GM19043 (cell line): ENCODE results near the gene MANBA.

Source experiments
- ATAC-seq: cut with Tn5 transposase; IDR thresholded peaks from one replicate; pipeline ENCODE4 v1.9.1; 2021; ENCODE audit warnings: low read depth; ENCODE audit not compliant: unreplicated experiment

Gene MANBA

DNA sequence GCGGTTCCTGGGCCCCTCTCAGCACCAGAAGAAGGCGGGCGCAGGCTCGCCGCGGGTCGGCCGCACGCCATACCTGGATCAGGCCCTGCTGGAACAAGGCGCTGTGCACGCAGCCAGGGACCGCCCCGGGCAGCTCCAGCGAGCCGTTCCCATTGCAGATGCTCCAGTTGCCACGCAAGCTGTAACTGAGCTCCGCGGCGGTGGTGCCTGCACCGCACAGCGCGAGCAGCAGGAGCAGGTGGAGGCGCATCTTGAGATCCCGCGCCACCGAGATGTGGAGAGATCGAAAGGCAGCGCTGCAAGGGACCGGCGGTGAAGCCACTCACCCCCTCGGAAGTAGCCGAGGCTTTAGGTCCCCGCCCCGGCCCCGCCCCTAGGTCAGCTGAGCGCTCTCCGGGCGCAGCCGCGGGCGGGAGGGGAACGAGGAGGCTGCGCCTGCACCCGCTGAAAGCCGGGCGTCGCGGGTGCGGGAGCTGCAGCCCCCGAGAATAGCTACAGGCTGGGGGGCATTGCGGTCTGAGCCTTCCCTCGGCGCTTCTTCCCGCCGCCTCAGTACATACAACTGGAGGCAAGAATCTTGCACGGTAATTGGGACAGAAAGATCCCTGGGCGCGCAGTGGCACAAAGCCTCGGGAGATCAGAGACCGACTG is at the start of gene MANBA:
Gene MANBA, minus strand, starts transcription at position 324 of the 651 bp plus-strand sequence. Its CDS starts 74 bp downstream, at position 250.
- peak; percentile 86 for ATAC-seq

- no peak for ATAC-seq
Observed at GRCh38 chr4:102809691-102810090, 48.9 kb upstream of the MANBA start.

DNA sequence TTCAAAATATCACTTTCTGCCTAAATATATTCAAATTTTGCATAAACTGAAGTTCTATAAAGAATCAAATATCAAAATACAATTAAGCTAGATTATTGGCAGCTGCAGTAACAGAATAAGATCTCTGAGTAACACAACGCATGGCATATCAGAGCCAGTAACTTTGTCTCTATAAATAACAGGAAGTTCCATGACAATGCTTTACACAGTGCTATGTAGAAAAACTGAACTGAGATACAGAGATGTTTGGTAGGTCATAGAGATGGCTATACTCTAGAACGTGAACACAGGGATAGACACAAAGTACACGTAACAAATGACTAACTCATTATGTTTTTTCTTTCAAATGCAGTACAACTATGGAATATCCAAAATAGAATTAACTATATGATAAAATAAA is 48.4 kb upstream of the MANBA start:
- peak; percentile 78 for ATAC-seq

- ATAC-seq: no peak
Observed at GRCh38 chr4:102808009-102808408, 47.2 kb upstream of the MANBA start.

DNA sequence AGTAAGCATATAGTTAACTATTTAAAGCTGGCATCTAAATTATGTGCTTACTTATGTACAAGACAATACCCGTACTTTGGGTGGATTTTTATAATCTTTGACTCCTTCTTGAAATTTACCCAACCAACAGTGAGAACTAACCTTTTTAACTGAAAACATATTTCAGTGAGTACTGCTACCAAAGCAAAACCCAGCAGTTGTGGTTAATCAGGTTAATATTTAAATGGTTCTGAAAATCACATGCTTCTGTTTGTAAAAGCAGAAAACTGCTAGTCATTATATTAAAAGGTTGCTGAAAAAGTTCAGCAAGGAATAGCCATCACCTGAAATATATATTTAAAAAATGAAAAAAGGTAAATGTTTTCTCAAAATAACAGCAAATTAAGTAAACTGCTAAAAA is 46.6 kb upstream of the MANBA start:
- ATAC-seq: peak; percentile 57

DNA sequence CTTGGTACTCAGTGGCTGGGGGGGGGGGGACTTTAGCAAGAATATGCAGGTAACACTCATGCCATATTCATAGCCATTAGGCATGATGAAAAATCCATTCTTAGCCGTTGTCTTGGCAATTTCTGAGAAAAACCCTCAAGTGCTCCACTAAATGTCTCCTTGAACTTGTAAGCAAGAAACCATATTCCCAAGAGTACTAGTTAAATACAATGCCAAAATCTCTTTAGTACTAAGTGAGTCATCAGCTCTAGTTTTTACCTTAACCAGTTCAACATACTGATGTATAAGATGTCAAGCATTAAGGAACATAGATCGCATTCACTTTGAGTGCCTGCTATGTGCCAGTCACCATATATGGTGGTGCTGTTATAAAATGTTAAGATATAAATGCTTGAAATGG is 39.0 kb upstream of the MANBA start:
- no peak for ATAC-seq

DNA sequence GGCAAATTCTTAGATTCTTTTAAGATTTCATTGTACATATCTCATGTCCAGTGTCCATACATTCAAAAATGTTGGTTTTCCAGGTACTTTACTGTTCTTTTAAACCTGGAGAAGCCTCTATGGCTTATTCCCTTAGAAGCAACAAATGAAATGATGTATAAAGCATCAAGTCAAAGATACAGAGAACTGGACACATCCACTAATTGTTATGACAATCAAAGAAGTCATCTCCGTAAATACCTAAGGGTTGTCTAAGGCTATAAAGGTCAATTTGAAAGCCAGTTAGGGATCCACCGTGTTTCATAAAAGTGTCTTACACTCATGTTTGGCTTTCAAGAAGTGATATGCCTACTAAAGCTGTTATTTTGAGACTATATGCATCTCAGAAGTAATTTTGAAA is 34.2 kb upstream of the MANBA start:
- ATAC-seq: no peak

- ATAC-seq: no peak
Observed at GRCh38 chr4:102792361-102792936, 31.7 kb upstream of the MANBA start.

DNA sequence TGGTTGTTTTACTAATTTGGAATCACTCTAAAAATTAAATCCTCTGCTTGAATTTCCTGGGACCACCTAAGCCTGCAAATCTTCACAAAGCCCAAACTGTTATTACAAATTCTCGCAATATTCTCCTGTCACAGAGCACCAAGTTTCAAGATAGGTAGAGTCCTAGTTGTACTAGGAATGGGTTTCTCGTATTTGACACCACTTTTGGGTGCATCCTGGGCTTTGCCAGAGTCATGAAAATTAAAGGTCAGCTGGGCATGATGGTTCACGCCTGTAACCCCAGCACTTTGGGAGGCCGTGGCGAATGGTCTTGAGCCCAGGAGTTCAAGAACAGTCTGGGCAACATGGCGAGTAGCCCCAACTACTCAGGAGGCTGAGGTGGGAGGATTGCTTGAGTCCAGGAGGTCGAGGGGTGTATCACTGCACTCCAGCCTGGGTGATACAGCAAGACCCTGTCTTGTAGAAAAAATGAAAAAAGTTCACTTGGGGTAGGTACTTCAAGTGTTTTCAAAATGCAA is 30.6 kb upstream of the MANBA start:
- ATAC-seq: no peak

DNA sequence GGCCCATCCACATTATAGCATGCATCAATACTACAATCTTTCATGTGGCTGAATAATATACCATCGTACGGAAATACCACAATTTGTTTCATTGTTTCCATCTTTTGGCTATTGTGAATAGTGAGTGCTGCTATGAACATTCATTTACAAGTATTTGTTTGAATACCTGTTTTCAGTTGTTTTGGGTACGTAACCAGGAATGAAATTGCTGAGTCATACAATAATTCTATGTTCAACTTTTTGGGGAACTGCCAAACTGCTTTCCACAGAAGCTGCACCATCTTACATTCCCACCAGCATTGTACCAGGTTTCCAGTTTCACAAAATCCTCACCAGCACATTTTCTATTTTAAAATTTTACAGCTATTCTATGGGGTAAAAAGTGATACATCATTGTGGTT is 28.5 kb upstream of the MANBA start:
- ATAC-seq: no peak

DNA sequence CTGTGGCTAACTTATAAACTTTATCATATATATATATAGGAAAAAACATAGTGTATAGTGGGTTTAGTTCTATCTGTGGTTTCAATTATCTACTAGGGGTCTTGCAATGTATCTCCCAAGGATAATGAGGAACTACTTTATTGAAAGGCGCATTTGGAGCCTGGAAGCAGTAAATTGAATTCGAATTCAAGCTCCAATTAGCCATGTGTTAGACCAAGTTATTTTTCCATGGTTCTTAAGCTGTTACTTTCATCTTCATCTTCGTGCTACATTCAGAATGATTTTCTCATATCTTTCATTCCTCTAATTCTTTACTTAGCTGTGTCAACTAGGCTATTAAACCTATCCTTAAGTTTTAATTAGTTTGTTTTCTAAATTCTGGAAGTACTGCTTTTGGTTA is 27.2 kb upstream of the MANBA start:
- no peak for ATAC-seq

DNA sequence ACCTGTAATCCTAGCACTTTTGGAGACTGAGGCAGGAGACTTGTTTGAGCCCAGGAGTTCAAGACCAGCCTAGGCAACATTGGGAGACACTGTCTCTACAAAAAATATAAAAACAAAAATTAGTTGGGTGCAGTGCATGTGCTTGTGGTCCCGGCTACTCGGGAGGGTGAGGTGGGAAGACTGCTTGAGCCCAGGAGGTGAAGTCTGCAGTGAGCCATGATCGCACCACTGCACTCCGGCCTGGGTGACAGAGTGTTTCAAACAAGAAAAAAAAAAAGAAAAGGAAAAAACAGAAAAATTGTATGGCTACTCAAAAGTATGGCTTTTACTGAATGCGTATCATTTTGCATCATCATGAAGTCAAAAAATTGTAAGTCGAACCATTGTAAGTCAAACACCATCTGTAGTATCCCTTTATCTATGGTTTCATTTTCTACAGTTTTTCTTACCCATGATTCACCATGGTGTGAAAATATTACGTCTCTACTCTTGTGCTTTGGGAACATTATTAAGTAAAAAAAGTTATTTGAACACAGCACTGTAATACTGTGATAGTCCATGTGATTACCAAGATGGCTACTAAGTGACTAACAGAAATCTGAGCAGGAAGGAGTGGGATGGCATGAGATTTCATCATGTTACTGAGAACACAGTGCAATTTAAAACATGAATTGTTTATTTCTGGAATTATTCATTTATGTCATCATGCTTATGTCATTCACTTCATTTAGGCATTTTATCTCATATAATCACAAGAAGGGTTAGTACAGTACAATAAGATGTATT is 26.5 kb upstream of the MANBA start:
- ATAC-seq: no peak

DNA sequence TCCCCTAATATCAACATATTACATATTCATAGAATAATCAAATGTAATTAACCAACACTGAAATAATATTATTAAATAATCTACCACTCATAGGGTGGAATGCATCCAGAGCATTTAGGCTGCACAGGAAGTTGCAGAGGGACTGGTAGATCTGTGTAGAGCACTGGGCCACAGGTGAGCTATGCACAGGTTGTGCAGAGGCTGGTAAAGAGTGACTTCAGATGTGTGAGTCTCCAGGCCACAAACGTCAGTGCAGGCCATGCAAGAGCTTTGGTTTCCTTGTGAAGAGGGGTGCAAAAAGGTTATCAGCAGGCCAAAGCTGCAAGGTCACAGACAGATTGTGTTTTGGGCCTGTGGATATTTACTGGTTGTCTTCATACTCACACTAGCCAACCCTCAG is 25.5 kb upstream of the MANBA start:
- ATAC-seq: no peak

GRCh38 chr4:102783006-102783405 is 22.2 kb upstream of the MANBA start:
- ATAC-seq: no peak

DNA sequence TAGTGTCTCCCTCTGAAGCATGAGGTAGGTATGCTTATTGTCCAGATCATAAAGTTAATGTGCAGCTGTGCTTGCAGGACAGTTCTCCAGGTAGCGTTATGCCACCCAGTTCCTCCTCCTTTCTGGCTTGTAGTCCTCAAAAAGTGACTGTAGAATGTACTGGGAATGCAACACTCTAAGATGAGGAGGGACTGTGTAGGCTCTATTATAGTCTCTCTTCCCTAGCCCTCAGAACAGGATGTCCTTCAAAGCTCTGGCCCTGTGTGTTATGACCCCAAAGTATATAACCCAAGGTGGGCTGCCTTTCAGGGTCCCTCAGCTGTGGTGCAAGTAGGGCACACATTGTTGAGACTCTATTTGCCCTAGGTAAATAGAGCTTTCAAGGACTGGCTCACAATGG is 20.8 kb upstream of the MANBA start:
- no peak for ATAC-seq

- ATAC-seq: no peak
Observed at GRCh38 chr4:102780476-102781144, 19.8 kb upstream of the MANBA start.

DNA sequence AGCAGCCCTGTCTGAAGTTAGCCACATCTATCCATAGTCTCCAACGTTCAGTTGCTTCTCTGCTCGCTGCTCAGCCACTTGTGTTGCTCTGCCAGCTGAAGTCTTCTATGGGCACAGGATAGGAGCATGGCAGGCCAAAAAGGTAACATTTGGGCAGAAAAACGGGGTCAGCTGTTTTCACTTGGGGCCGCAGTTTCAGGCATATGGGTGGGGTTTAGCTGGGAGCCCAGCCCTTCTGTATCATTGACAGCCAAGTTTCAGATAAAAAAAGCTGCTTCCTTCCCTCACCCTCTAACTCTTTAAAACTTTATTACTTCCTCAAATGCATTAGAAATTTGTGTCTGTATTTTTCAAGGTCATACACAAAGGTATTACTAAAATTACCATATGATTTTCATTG is 18.4 kb upstream of the MANBA start:
- ATAC-seq: no peak

- no peak for ATAC-seq
Observed at GRCh38 chr4:102778720-102779119, 18.0 kb upstream of the MANBA start.

GRCh38 chr4:102775805-102776204 is 15.0 kb upstream of the MANBA start:
- ATAC-seq: no peak

DNA sequence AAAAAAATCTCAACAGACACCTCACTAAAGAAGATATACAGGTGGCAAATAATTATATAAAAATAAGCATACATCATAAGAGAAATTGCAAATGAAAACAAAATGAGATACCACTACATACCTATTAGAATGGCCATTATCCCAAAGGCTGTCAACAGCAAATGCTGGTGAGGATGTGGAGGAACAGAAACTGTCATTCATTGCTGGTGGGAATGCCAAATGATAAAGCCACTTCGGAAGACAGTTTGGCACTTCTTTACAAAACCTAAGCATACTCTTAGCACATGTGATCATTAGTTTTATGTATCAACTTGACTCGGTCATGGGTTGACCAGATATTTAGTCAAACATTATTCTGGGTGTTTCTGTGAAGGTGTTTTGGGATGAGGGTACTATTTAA is 13.5 kb upstream of the MANBA start:
- no peak for ATAC-seq

DNA sequence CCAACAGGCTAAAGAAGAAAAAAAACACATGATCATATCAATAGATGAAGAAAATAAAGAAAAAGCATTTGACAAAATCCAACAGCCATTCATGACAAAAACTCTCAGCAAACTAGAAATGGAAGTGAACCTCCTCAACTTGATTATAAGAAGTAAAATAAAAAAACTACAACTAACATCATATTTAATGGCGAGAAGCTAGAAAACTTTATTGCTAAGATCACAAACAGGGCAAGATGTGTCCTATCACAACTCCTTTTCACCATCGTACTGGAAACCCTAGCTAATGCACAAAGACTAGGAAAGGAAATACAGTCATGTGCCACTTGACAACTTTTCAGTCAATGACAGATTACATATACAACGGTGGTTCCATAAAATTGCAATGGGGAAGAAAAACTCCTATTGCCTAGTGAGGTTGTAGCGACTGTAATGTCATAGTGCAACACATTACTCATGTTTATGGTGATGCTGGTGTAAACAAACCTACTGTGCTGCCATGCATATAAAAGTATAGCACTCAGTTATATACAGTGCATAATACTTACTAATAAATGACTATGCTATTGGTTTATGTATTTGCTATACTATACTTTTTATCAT is 12.1 kb upstream of the MANBA start:
- no peak for ATAC-seq
